ENCODE data around the gene AUTS2. TPM values are rescaled to one million over a fixed set of nuclear protein-coding genes. Genes with fewer than 3 reads are reported as not detected.

Gene AUTS2
- polyA plus RNA-seq, 3 donors: 0.08 to 0.35 TPM; not detected in 1

- WGBS (ENCODE audit: insufficient coverage): no CpG with 5 or more reads among the region's 3 CpGs
- H3K4me1 Mint-ChIP-seq: peaks cover 10% of the 10 kb centered on the region
These were observed 34.0 kb downstream of the AUTS2 start for GRCh38 chr7:69632280-69632679.

GRCh38 chr7:69633122-69633831 is 35.0 kb downstream of the AUTS2 start:
- WGBS (ENCODE audit: insufficient coverage): no CpG with 5 or more reads among the region's 2 CpGs
- Mint-ChIP-seq H3K4me1 (peaks cover 10% of the 10 kb centered on the region), H3K27ac (no peak overlapping the region), H3K4me3 (no peak overlapping the region), H3K36me3 (no peaks in the 10 kb centered on the region), H3K9me3 (no peaks in the 10 kb centered on the region), H3K27me3 (ENCODE audit: low read depth in 3 of 3) (peaks cover 0 to 1% (median 0%) of the 10 kb centered on the region in 3 donors)
- Histone ChIP-seq H4K20me1 (ENCODE audit: insufficient read depth, low read length) (no peaks in the 10 kb centered on the region), H3K4me2 (replicated peaks; ENCODE audit: extremely low read depth, low read length, poor library complexity, severe bottlenecking) (no peak overlapping the region), H3K27ac (ENCODE audit: low read depth in 1 of 2, low read length in 2 of 2) (no peak overlapping the region), H3K4me3 (replicated peaks in 1 of 3; ENCODE audit: low read depth in 2 of 3, low read length in 3 of 3) (no peak overlapping the region), H3K36me3 (replicated peaks in 1 of 2; ENCODE audit: control insufficient read depth in 1 of 2, insufficient read depth in 2 of 2, low read length in 2 of 2) (no peaks in the 10 kb centered on the region), H3K27me3 (ENCODE audit: control insufficient read depth in 2 of 2, insufficient read depth in 2 of 2, low read length in 2 of 2) (no peaks in the 10 kb centered on the region), H3K9ac (ENCODE audit: insufficient read depth, low read length, poor library complexity, severe bottlenecking) (no peak overlapping the region), H3K9me3 (replicated peaks in 1 of 2; ENCODE audit: control insufficient read depth in 1 of 2, insufficient read depth in 1 of 2, low read length in 2 of 2) (no peaks in the 10 kb centered on the region), H2AFZ (ENCODE audit: insufficient read depth, low read depth, low read length, poor library complexity, severe bottlenecking) (no peak overlapping the region), H3K79me2 (ENCODE audit: insufficient read depth, low read length) (no peaks in the 10 kb centered on the region), H3K4me1 (ENCODE audit: control insufficient read depth in 1 of 2, insufficient read depth in 2 of 2, low read length in 2 of 2) (peaks cover 4 to 5% of the 10 kb centered on the region in 2 donors)
- TF ChIP-seq CTCF (IDR thresholded peaks at IDR 0.05): no peak
- intact Hi-C loops (cut with micrococcal nuclease): no loop called here
- DNase-seq: no peak

More at GRCh38 chr7:69632280-69632679, 34.0 kb downstream of the AUTS2 start:
- no peak overlapping the region for H3K9ac ChIP-seq (ENCODE audit: insufficient read depth, low read length, poor library complexity, severe bottlenecking)
- H3K27ac Mint-ChIP-seq: no peak overlapping the region
- peaks cover 0 to 1% (median 0%) of the 10 kb centered on the region in 3 donors for H3K27me3 Mint-ChIP-seq (ENCODE audit: low read depth in 3 of 3)
- H3K27me3 ChIP-seq (ENCODE audit: control insufficient read depth in 2 of 2, insufficient read depth in 2 of 2, low read length in 2 of 2): no peaks in the 10 kb centered on the region
- H3K36me3 ChIP-seq (replicated peaks in 1 of 2; ENCODE audit: control insufficient read depth in 1 of 2, insufficient read depth in 2 of 2, low read length in 2 of 2): no peaks in the 10 kb centered on the region
- no peaks in the 10 kb centered on the region for H4K20me1 ChIP-seq (ENCODE audit: insufficient read depth, low read length)
- no peak for DNase-seq
- H3K4me2 ChIP-seq (replicated peaks; ENCODE audit: extremely low read depth, low read length, poor library complexity, severe bottlenecking): no peak overlapping the region
- H3K4me3 Mint-ChIP-seq: no peak overlapping the region
- no peaks in the 10 kb centered on the region for H3K9me3 Mint-ChIP-seq
- no peaks in the 10 kb centered on the region for H3K36me3 Mint-ChIP-seq
- H3K4me1 ChIP-seq (ENCODE audit: control insufficient read depth in 1 of 2, insufficient read depth in 2 of 2, low read length in 2 of 2): peaks cover 4 to 5% of the 10 kb centered on the region in 2 donors
- H2AFZ ChIP-seq (ENCODE audit: insufficient read depth, low read depth, low read length, poor library complexity, severe bottlenecking): no peak overlapping the region
- TF ChIP-seq CTCF (IDR thresholded peaks at IDR 0.05): no peak
- no peaks in the 10 kb centered on the region for H3K9me3 ChIP-seq (replicated peaks in 1 of 2; ENCODE audit: control insufficient read depth in 1 of 2, insufficient read depth in 1 of 2, low read length in 2 of 2)
- H3K27ac ChIP-seq (ENCODE audit: low read depth in 1 of 2, low read length in 2 of 2): no peak overlapping the region
- H3K4me3 ChIP-seq (replicated peaks in 1 of 3; ENCODE audit: low read depth in 2 of 3, low read length in 3 of 3): no peak overlapping the region
- H3K79me2 ChIP-seq (ENCODE audit: insufficient read depth, low read length): no peaks in the 10 kb centered on the region
- intact Hi-C loops (cut with micrococcal nuclease): no loop called here

All from CD14-positive monocyte (primary cell).